ENCODE data around the gene IQSEC1.
A peak's percentile ranks its signal among the peaks of the same experiment; 100 is the strongest.

The IQSEC1 gene

GRCh38 chr3:12953201-12953995, 119.8 kb downstream of the IQSEC1 start:
- DNase-seq (ENCODE audit: low read depth): no peak
- H3K4me3 ChIP-seq (ENCODE audit: low read depth, low read length): no peak overlapping the region
- no peak for TF ChIP-seq CTCF (conservative IDR thresholded peaks at IDR 0.05; ENCODE audit: low read depth, low read length)

GRCh38 chr3:12952343-12953200, 120.7 kb downstream of the IQSEC1 start:
- no peak overlapping the region for H3K4me3 ChIP-seq (ENCODE audit: low read depth, low read length)
- no peak for DNase-seq (ENCODE audit: low read depth)
- no peak for TF ChIP-seq CTCF (conservative IDR thresholded peaks at IDR 0.05; ENCODE audit: low read depth, low read length)

GRCh38 chr3:12948891-12949711, 124.1 kb downstream of the IQSEC1 start:
- TF ChIP-seq CTCF (conservative IDR thresholded peaks at IDR 0.05; ENCODE audit: low read depth, low read length): no peak
- H3K4me3 ChIP-seq (ENCODE audit: low read depth, low read length): no peak overlapping the region
- no peak for DNase-seq (ENCODE audit: low read depth)

- TF ChIP-seq CTCF (conservative IDR thresholded peaks at IDR 0.05; ENCODE audit: low read depth, low read length): no peak
- no peak overlapping the region for H3K4me3 ChIP-seq (ENCODE audit: low read depth, low read length)
- DNase-seq (ENCODE audit: low read depth): peak; percentile 25
These were observed 124.9 kb downstream of the IQSEC1 start for GRCh38 chr3:12948371-12948770.

GRCh38 chr3:12947504-12948369, 125.5 kb downstream of the IQSEC1 start:
- peak; percentile 19 for TF ChIP-seq CTCF (conservative IDR thresholded peaks at IDR 0.05; ENCODE audit: low read depth, low read length)
- peak; percentile 85 for DNase-seq (ENCODE audit: low read depth)
- H3K4me3 ChIP-seq (ENCODE audit: low read depth, low read length): no peak overlapping the region
